Keratinocyte (primary cell): ENCODE data around the gene MTR.

Experiments
- EZH2 ChIP-seq: IDR thresholded peaks from one replicate; pipeline ENCODE4 v1.6.1; 2012; ENCODE audit warnings: inconsistent platforms, mild to moderate bottlenecking, low read length, moderate library complexity
- TF ChIP-seq, protein P1 (sequence below), 3 experiments: IDR thresholded peaks in 1 of 3; conservative IDR thresholded peaks in 1 of 3; optimal IDR thresholded peaks in 1 of 3; 2 replicates in 2 of 3; 3 replicates in 1 of 3; pipeline versions ENCODE3 to v1.5.1; 2011; ENCODE audit warnings: low read length in 3 of 3, mild to moderate bottlenecking in 3 of 3, moderate library complexity in 2 of 3, control low read depth in 1 of 3, inconsistent platforms in 1 of 3; ENCODE audit not compliant: insufficient read depth in 2 of 3; ENCODE audit errors: extremely low read depth in 1 of 3

- TF ChIP-seq, protein P1, sequence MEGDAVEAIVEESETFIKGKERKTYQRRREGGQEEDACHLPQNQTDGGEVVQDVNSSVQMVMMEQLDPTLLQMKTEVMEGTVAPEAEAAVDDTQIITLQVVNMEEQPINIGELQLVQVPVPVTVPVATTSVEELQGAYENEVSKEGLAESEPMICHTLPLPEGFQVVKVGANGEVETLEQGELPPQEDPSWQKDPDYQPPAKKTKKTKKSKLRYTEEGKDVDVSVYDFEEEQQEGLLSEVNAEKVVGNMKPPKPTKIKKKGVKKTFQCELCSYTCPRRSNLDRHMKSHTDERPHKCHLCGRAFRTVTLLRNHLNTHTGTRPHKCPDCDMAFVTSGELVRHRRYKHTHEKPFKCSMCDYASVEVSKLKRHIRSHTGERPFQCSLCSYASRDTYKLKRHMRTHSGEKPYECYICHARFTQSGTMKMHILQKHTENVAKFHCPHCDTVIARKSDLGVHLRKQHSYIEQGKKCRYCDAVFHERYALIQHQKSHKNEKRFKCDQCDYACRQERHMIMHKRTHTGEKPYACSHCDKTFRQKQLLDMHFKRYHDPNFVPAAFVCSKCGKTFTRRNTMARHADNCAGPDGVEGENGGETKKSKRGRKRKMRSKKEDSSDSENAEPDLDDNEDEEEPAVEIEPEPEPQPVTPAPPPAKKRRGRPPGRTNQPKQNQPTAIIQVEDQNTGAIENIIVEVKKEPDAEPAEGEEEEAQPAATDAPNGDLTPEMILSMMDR (optimal IDR thresholded peaks at IDR 0.05 in 1 of 3, IDR thresholded peaks at IDR 0.05 in 1 of 3, conservative IDR thresholded peaks at IDR 0.05 in 1 of 3; ENCODE audit: extremely low read depth in 1 of 3, insufficient read depth in 2 of 3, low read length in 3 of 3) = no peak
- TF ChIP-seq EZH2 = no peak
These were observed 119.3 kb downstream of the MTR start for GRCh38 chr1:236914375-236914774.
